Hepatocyte (in vitro differentiated cells): Measurements from ENCODE around the gene TNN. TPM values are rescaled to one million over a fixed set of nuclear protein-coding genes. Genes with fewer than 3 reads are reported as not detected.

Source experiments
- DNase-seq: peaks from one replicate; pipeline ENCODE4 v3.0.0-alpha.2; 2016; ENCODE audit warnings: low spot score
- H2AFZ ChIP-seq: fragments of 200-600 bp; sonication (generic); 2 replicates; pipeline ENCODE4 v1.6.0; 2016; ENCODE audit warnings: antibody characterized with exemption, mild to moderate bottlenecking
- H3K27ac ChIP-seq: fragments of 200-600 bp; sonication (generic); 2 replicates; pipeline ENCODE4 v1.5.1; 2016; ENCODE audit warnings: mild to moderate bottlenecking
- H3K27me3 ChIP-seq: fragments of 200-600 bp; sonication (generic); 2 replicates; pipeline ENCODE4 v1.6.1; 2016
- H3K36me3 ChIP-seq: fragments of 200-600 bp; sonication (generic); replicated peaks from 2 replicates; pipeline ENCODE4 v1.5.1; 2016; ENCODE audit warnings: low read depth; ENCODE audit not compliant: insufficient read depth
- H3K4me1 ChIP-seq: fragments of 200-600 bp; sonication (generic); 2 replicates; pipeline ENCODE4 v1.5.1; 2016; ENCODE audit warnings: mild to moderate bottlenecking, moderate library complexity; ENCODE audit not compliant: insufficient read depth
- H3K4me2 ChIP-seq: fragments of 200-600 bp; sonication (generic); 2 replicates; pipeline ENCODE4 v1.6.0; 2016
- H3K4me3 ChIP-seq: fragments of 200-600 bp; sonication (generic); 2 replicates; pipeline ENCODE4 v1.5.1; 2016; ENCODE audit warnings: mild to moderate bottlenecking
- H3K79me2 ChIP-seq: fragments of 200-600 bp; sonication (generic); 2 replicates; pipeline ENCODE4 v1.6.0; 2017; ENCODE audit warnings: mild to moderate bottlenecking
- H3K9me2 ChIP-seq: fragments of 200-600 bp; sonication (generic); replicated peaks from 2 replicates; pipeline ENCODE4 v1.6.0; 2017; ENCODE audit warnings: mild to moderate bottlenecking; ENCODE audit not compliant: insufficient read depth
- H3K9me3 ChIP-seq: fragments of 200-600 bp; sonication (generic); 2 replicates; pipeline ENCODE4 v1.5.1; 2016; ENCODE audit warnings: low read depth, mild to moderate bottlenecking
- H4K20me1 ChIP-seq: fragments of 200-600 bp; sonication (generic); 2 replicates; pipeline ENCODE4 v1.6.0; 2016; ENCODE audit warnings: mild to moderate bottlenecking; ENCODE audit not compliant: insufficient read depth, poor library complexity, severe bottlenecking
- CTCF ChIP-seq: fragments of 200-600 bp; sonication (generic); IDR thresholded peaks from 2 replicates; pipeline ENCODE4 v1.5.1; 2016; ENCODE audit warnings: antibody characterized with exemption, mild to moderate bottlenecking; ENCODE audit not compliant: poor library complexity
- EZH2 ChIP-seq: fragments of 200-600 bp; sonication (generic); IDR thresholded peaks from 2 replicates; pipeline ENCODE4 v1.6.1; 2016; ENCODE audit warnings: antibody characterized with exemption, mild to moderate bottlenecking, borderline replicate concordance
- EZH2phosphoT487 ChIP-seq: fragments of 200-600 bp; sonication (generic); IDR thresholded peaks from one replicate; pipeline ENCODE4 v1.6.1; 2018; ENCODE audit warnings: antibody characterized with exemption, mild to moderate bottlenecking, low read depth, moderate library complexity; ENCODE audit not compliant: unreplicated experiment, severe bottlenecking
- WGBS: methylation state at CpG from one replicate; pipeline ENCODE4 v1.1.6; 2016; ENCODE audit warnings: low lambda C conversion rate; ENCODE audit errors: missing lambda C conversion rate; 5-methylcytosine and 5-hydroxymethylcytosine counted together
- polyA plus RNA-seq: library from polyadenylated mRNA; unstranded; fragments of >200 nt; fragmentation: Nextera tagmentation; extraction: Ambion mirVana; gene quantifications from 2 replicates; pipeline ENCODE4 v1.2.1, GENCODE V29; 2016
- total RNA-seq: library from RNA; depleted of rRNA; stranded (reverse); fragments of >200 nt; gene quantifications from 2 replicates; pipeline ENCODE4 v1.2.3, GENCODE V29; 2014

TNN gene
- total and polyA plus RNA-seq, 2 experiments from 2014 or later, result 0.33 to 0.51 TPM

- Histone ChIP-seq H3K4me1 (peaks cover 7% of the 10 kb centered on the region), H3K27me3 (peaks cover 21% of the 10 kb centered on the region), H3K9me2 (no peaks in the 10 kb centered on the region), H2AFZ (no peak overlapping the region), H3K4me3 (no peak overlapping the region), H3K27ac (no peak overlapping the region), H3K4me2 (no peak overlapping the region), H3K9me3 (no peaks in the 10 kb centered on the region), H3K79me2 (no peaks in the 10 kb centered on the region), H3K36me3 (no peaks in the 10 kb centered on the region), H4K20me1 (no peaks in the 10 kb centered on the region)
- TF ChIP-seq EZH2phosphoT487 (no peak), CTCF (no peak), EZH2 (no peak)
- 86% methylated on average over 7 of the region's 7 CpGs for WGBS
- DNase-seq, result no peak
These were observed 80.4 kb downstream of the TNN start for GRCh38 chr1:175148068-175148467.

GRCh38 chr1:175150596-175151319, 83.1 kb downstream of the TNN start:
- no peaks in the 10 kb centered on the region for H3K79me2 ChIP-seq
- no peaks in the 10 kb centered on the region for H4K20me1 ChIP-seq
- DNase-seq, result no peak
- H3K36me3 ChIP-seq, result no peaks in the 10 kb centered on the region
- 89% methylated on average over 9 of the region's 9 CpGs for WGBS
- H2AFZ ChIP-seq, result no peak overlapping the region
- H3K9me3 ChIP-seq, result no peaks in the 10 kb centered on the region
- peaks cover 7% of the 10 kb centered on the region for H3K4me1 ChIP-seq
- TF ChIP-seq CTCF (no peak), EZH2phosphoT487 (no peak), EZH2 (no peak)
- H3K9me2 ChIP-seq, result no peaks in the 10 kb centered on the region
- H3K4me2 ChIP-seq, result no peak overlapping the region
- no peak overlapping the region for H3K4me3 ChIP-seq
- H3K27ac ChIP-seq, result no peak overlapping the region
- peaks cover 24% of the 10 kb centered on the region for H3K27me3 ChIP-seq

GRCh38 chr1:175152006-175152652, 84.5 kb downstream of the TNN start:
- Histone ChIP-seq H2AFZ (no peak overlapping the region), H3K4me1 (no peaks in the 10 kb centered on the region), H3K4me3 (no peak overlapping the region), H3K27ac (no peak overlapping the region), H3K79me2 (no peaks in the 10 kb centered on the region), H3K9me2 (no peaks in the 10 kb centered on the region), H3K9me3 (no peaks in the 10 kb centered on the region), H3K27me3 (peaks cover 24% of the 10 kb centered on the region), H3K36me3 (no peaks in the 10 kb centered on the region), H4K20me1 (no peaks in the 10 kb centered on the region), H3K4me2 (peak overlapping the region; percentile 68)
- DNase-seq, result peak; percentile 77
- TF ChIP-seq EZH2phosphoT487 (no peak), CTCF (peak; percentile 92)
- WGBS, result 13% methylated on average over 13 of the region's 15 CpGs
